Endothelial cell of umbilical vein (primary cell): ENCODE results near the gene RABGAP1.

Experiments used
- EZH2 ChIP-seq: IDR thresholded peaks from 2 replicates; pipeline ENCODE4 v1.6.1; 2012; ENCODE audit warnings: borderline replicate concordance, low read depth, mild to moderate bottlenecking, moderate library complexity, low read length, inconsistent platforms; ENCODE audit not compliant: severe bottlenecking
- JUN ChIP-seq: IDR thresholded peaks from 2 replicates; pipeline ENCODE4 v1.6.1; 2011; ENCODE audit warnings: borderline replicate concordance, low read depth; ENCODE audit not compliant: insufficient read length, insufficient read depth
- MYC ChIP-seq: IDR thresholded peaks from one replicate; pipeline ENCODE4 v1.6.1; 2011; ENCODE audit warnings: mild to moderate bottlenecking, low read depth, low read length
- POLR2A ChIP-seq: IDR thresholded peaks from 2 replicates; pipeline ENCODE4 v1.6.1; 2012; ENCODE audit warnings: low read depth, mild to moderate bottlenecking, control low read depth, low read length
- POLR2AphosphoS5 ChIP-seq: IDR thresholded peaks from 2 replicates; pipeline ENCODE4 v1.6.1; 2012; ENCODE audit warnings: low read depth, mild to moderate bottlenecking, control low read depth, low read length, moderate library complexity; ENCODE audit not compliant: insufficient read depth
- TF ChIP-seq, protein P1 (sequence below), 2 donors: IDR thresholded peaks; 1 replicate in 1 of 2; 2 replicates in 1 of 2; pipeline ENCODE4 v1.5.1; 2011; ENCODE audit warnings: low read length in 2 of 2, mild to moderate bottlenecking in 2 of 2, moderate library complexity in 2 of 2, control low read depth in 1 of 2, inconsistent platforms in 1 of 2, low read depth in 1 of 2; ENCODE audit not compliant: insufficient read depth in 1 of 2; ENCODE audit errors: extremely low read depth in 1 of 2

DNA sequence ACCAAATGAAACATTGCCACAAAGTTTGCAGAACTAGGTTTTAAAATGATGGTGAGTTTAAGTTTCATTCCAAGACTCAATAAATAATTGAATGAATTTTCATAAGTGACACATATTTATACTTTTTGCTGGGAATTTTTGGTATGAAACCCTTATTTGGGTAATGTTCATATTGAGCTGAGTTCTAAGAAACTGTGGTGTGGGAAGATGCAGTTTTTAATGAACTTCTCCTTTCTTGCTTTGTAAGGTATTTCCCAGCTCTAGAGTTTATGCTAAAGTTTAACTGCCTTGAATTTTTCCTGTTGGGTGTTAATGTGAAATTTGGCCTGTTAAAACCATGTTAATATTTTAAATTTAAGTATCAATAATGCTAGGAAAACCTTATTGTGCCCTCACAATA is 15.1 kb downstream of the RABGAP1 start:
- TF ChIP-seq, protein P1, sequence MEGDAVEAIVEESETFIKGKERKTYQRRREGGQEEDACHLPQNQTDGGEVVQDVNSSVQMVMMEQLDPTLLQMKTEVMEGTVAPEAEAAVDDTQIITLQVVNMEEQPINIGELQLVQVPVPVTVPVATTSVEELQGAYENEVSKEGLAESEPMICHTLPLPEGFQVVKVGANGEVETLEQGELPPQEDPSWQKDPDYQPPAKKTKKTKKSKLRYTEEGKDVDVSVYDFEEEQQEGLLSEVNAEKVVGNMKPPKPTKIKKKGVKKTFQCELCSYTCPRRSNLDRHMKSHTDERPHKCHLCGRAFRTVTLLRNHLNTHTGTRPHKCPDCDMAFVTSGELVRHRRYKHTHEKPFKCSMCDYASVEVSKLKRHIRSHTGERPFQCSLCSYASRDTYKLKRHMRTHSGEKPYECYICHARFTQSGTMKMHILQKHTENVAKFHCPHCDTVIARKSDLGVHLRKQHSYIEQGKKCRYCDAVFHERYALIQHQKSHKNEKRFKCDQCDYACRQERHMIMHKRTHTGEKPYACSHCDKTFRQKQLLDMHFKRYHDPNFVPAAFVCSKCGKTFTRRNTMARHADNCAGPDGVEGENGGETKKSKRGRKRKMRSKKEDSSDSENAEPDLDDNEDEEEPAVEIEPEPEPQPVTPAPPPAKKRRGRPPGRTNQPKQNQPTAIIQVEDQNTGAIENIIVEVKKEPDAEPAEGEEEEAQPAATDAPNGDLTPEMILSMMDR (IDR thresholded peaks at IDR 0.05; ENCODE audit: extremely low read depth in 1 of 2, insufficient read depth in 1 of 2, low read depth in 1 of 2, low read length in 2 of 2), result no peak
- TF ChIP-seq POLR2A, result no peak
- TF ChIP-seq EZH2, result no peak
- TF ChIP-seq POLR2AphosphoS5, result no peak
- TF ChIP-seq JUN, result no peak
- TF ChIP-seq MYC, result no peak
